KMS-11 (cell line): ENCODE data around the gene HSBP1L1.

Experiments used
- H2AFZ ChIP-seq: fragments of 200-600 bp; sonication (generic); 2 replicates; pipeline ENCODE4 v1.6.1; 2016; ENCODE audit warnings: antibody characterized with exemption, mixed run types, low read depth
- H3K27ac ChIP-seq: fragments of 200-600 bp; sonication (generic); 2 replicates; pipeline ENCODE4 v1.6.1; 2016; ENCODE audit warnings: mild to moderate bottlenecking, mixed run types
- H3K27me3 ChIP-seq: fragments of 200-600 bp; sonication (generic); 2 replicates; pipeline ENCODE4 v1.6.1; 2017; ENCODE audit warnings: mild to moderate bottlenecking, low read depth, mixed run types, moderate library complexity; ENCODE audit not compliant: insufficient read depth
- H3K36me3 ChIP-seq: fragments of 200-600 bp; sonication (generic); 2 replicates; pipeline ENCODE4 v1.6.1; 2017; ENCODE audit warnings: mild to moderate bottlenecking, mixed run types; ENCODE audit not compliant: insufficient read depth
- H3K4me1 ChIP-seq: fragments of 200-600 bp; sonication (generic); 2 replicates; pipeline ENCODE4 v1.6.1; 2016; ENCODE audit warnings: mild to moderate bottlenecking, low read depth, mixed run types; ENCODE audit not compliant: poor library complexity, severe bottlenecking
- H3K4me2 ChIP-seq: fragments of 200-600 bp; sonication (generic); 2 replicates; pipeline ENCODE4 v1.7.0; 2016; ENCODE audit warnings: mild to moderate bottlenecking, mixed run types
- H3K4me3 ChIP-seq: fragments of 200-600 bp; sonication (generic); IDR thresholded peaks from 2 replicates; pipeline ENCODE4 v1.6.1; 2017; ENCODE audit warnings: low read depth, low read length, mixed read lengths; ENCODE audit not compliant: insufficient read depth
- H3K79me2 ChIP-seq: fragments of 200-600 bp; sonication (generic); 2 replicates; pipeline ENCODE4 v1.6.1; 2016; ENCODE audit warnings: low read depth, mixed run types; ENCODE audit not compliant: insufficient read depth
- H3K9ac ChIP-seq: fragments of 200-600 bp; sonication (generic); 2 replicates; pipeline ENCODE4 v1.6.1; 2016; ENCODE audit warnings: mild to moderate bottlenecking, mixed run types
- H4K20me1 ChIP-seq: fragments of 200-600 bp; sonication (generic); 2 replicates; pipeline ENCODE4 v1.6.1; 2016; ENCODE audit warnings: mild to moderate bottlenecking, mixed run types; ENCODE audit not compliant: insufficient read depth
- TF ChIP-seq, protein P1 (sequence below): fragments of 200-600 bp; sonication (generic); conservative IDR thresholded peaks from 2 replicates; pipeline ENCODE4 v1.6.1; 2017; ENCODE audit warnings: low read depth, mild to moderate bottlenecking, antibody characterized with exemption, low read length, moderate library complexity, mixed read lengths

Gene HSBP1L1

DNA sequence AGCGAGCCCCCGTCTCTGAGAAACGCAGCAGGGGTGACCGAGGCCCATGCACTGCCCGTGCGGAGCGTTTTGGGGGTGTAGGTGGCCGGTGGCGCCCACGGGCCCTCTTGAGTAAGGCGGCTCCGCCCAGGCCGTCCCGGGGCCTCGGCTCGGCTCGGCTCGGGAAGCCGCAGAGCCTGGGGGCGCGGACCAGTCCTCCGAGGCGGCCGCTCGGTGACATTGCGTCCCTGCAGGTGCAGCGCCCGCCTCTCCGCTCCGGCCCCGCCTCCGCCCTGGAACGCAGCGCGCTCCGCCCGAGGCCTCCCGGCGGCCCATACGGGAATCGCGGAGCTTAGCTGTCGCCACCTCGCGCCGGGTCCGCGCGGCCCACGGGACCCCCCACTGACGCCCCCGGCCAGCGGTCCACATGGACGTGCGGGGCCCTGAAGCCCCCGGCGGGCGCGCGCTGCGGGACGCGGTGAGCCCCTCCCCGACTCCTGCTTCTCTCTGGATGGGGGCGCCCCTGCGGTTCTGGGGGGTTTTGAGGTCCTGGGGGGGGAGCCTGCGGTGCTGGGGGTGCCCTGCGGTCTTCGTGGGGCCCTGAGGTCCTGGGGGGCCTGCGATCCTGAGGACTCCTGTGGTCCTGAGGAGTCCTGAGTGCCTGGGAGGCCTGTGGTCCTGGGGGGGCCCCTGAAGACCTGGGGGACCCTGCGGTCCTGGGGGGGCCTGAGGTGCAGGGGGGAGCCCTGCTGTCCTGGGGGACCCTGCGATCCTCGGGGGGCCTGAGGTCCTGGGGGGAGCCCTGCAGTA, at the start of gene HSBP1L1:
Gene HSBP1L1 (plus strand): TSS at position 314 of the 789 bp plus-strand sequence. CDS start 93 bp downstream, at position 407.
- Histone ChIP-seq H3K4me1 (no peaks in the 10 kb centered on the region), H3K4me2 (0 out of 2 replicates have a peak within 1 kb of the TSS, but pooled peaks have one; percentile 7), H4K20me1 (no peaks in the 10 kb centered on the region), H3K27ac (peak within 1 kb of the TSS; percentile 10; the same call in 1 of the 2 replicates), H3K4me3 (no peak within 1 kb of the TSS), H2AFZ (no peak within 1 kb of the TSS), H3K79me2 (no peaks in the 10 kb centered on the region), H3K36me3 (no peaks in the 10 kb centered on the region), H3K9ac (peak within 1 kb of the TSS; percentile 57; the same call in 1 of the 2 replicates), H3K27me3 (no peaks in the 10 kb centered on the region)
- TF ChIP-seq, protein P1, sequence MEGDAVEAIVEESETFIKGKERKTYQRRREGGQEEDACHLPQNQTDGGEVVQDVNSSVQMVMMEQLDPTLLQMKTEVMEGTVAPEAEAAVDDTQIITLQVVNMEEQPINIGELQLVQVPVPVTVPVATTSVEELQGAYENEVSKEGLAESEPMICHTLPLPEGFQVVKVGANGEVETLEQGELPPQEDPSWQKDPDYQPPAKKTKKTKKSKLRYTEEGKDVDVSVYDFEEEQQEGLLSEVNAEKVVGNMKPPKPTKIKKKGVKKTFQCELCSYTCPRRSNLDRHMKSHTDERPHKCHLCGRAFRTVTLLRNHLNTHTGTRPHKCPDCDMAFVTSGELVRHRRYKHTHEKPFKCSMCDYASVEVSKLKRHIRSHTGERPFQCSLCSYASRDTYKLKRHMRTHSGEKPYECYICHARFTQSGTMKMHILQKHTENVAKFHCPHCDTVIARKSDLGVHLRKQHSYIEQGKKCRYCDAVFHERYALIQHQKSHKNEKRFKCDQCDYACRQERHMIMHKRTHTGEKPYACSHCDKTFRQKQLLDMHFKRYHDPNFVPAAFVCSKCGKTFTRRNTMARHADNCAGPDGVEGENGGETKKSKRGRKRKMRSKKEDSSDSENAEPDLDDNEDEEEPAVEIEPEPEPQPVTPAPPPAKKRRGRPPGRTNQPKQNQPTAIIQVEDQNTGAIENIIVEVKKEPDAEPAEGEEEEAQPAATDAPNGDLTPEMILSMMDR = no peak

- Histone ChIP-seq H4K20me1 (no peaks in the 10 kb centered on the region), H3K9ac (no peak overlapping the region), H3K27me3 (no peaks in the 10 kb centered on the region), H3K79me2 (no peaks in the 10 kb centered on the region), H3K4me2 (no peak overlapping the region), H3K4me1 (no peaks in the 10 kb centered on the region), H3K27ac (no peak overlapping the region), H2AFZ (no peak overlapping the region), H3K4me3 (no peak overlapping the region), H3K36me3 (no peaks in the 10 kb centered on the region; the same call in 1 of the 2 replicates)
- TF ChIP-seq, protein P1 = no peak
These were observed 49.0 kb upstream of the HSBP1L1 start for GRCh38 chr18:79915161-79916127.

DNA sequence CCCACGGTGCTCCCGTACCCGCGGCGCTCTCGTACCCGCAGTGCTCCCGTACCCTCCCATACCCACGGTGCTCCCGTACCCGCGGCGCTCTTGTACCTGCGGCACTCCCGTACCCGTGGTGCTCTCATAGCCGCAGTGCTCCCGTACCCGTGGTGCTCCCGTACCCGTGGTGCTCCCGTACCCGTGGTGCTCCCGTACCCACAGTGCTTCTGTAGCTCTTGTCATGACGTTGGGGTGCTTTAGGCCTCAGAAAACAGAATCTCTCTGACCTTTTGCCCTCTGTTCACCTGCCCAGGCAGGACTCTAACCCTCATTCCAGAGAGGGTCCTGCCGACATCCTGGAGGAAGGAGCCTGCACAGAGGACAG, 48.3 kb upstream of the HSBP1L1 start:
- Histone ChIP-seq H4K20me1 (no peaks in the 10 kb centered on the region), H3K36me3 (no peaks in the 10 kb centered on the region; the same call in 1 of the 2 replicates)

GRCh38 chr18:79916546-79917168, 47.8 kb upstream of the HSBP1L1 start:
- Histone ChIP-seq H3K9ac (no peak overlapping the region), H3K36me3 (no peaks in the 10 kb centered on the region; the same call in 1 of the 2 replicates), H2AFZ (no peak overlapping the region), H3K4me1 (no peaks in the 10 kb centered on the region), H3K27me3 (no peaks in the 10 kb centered on the region), H3K27ac (no peak overlapping the region), H3K4me2 (no peak overlapping the region), H3K4me3 (no peak overlapping the region), H4K20me1 (no peaks in the 10 kb centered on the region), H3K79me2 (no peaks in the 10 kb centered on the region)
- TF ChIP-seq, protein P1 = no peak

More for the DNA sequence above, 48.3 kb upstream of the HSBP1L1 start:
- Histone ChIP-seq H3K79me2 (no peaks in the 10 kb centered on the region), H2AFZ (no peak overlapping the region), H3K4me2 (no peak overlapping the region), H3K9ac (no peak overlapping the region), H3K4me3 (no peak overlapping the region), H3K27me3 (no peaks in the 10 kb centered on the region), H3K4me1 (no peaks in the 10 kb centered on the region), H3K27ac (no peak overlapping the region)
- TF ChIP-seq, protein P1 = no peak
